ENCODE results near the gene CNTFR.

The CNTFR gene

DNA sequence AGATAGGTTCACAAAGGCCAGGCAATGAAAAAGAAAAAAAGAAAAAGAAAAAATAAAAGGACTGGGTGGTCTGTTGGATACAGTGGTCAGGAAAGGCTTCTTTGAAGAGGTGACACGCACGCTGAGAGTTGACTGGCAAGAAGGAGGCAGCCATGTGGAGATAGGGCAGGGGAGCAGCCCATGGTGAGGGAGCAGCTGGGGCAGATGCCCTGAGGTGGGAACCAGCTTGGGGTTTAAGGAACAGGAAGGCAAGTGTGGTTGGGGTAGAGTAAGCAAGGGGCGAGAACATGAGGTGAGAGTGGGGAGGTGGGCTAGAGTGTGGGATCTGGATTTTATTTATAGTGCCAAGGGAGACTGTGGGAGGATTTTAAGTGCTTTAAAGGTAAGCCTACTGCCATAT, 73.6 kb downstream of the CNTFR start:
- ATAC-seq (ENCODE audit: low read depth), result no peak
- DNase-seq (ENCODE audit: low spot score in 2 of 2), result no peak
- no peaks in the 10 kb centered on the region for H3K36me3 Mint-ChIP-seq
- no peaks in the 10 kb centered on the region for H3K4me1 Mint-ChIP-seq
- no peaks in the 10 kb centered on the region for H3K9me3 Mint-ChIP-seq
- H3K4me3 Mint-ChIP-seq, result no peak overlapping the region
- no peak overlapping the region for H3K27ac Mint-ChIP-seq
- peaks cover 7% of the 10 kb centered on the region for H3K27me3 Mint-ChIP-seq

DNA sequence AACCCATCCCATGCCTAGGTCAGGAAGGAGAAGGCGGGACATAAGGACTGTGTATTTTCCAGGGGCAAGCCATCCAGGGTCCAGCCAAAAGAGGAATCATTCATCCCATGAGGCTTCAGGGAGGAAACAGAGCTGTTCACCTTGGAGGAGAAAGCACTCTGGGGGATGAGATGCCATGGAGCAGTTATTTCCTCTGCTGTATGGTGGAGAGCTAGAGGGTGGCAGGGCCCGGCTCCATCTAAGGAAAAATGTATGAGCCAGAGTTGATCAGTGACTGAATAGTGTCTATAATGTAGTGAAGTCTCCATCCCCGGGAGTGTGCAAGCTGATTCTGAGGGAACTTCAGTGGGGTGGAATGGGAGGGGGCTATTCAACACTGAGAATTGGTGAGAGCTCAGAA, 74.7 kb downstream of the CNTFR start:
- Mint-ChIP-seq H3K9me3 (no peaks in the 10 kb centered on the region), H3K27me3 (peaks cover 6% of the 10 kb centered on the region), H3K27ac (no peak overlapping the region), H3K36me3 (no peaks in the 10 kb centered on the region), H3K4me1 (no peaks in the 10 kb centered on the region), H3K4me3 (no peak overlapping the region)
- no peak for ATAC-seq (ENCODE audit: low read depth)
- no peak for DNase-seq (ENCODE audit: low spot score in 2 of 2)

DNA sequence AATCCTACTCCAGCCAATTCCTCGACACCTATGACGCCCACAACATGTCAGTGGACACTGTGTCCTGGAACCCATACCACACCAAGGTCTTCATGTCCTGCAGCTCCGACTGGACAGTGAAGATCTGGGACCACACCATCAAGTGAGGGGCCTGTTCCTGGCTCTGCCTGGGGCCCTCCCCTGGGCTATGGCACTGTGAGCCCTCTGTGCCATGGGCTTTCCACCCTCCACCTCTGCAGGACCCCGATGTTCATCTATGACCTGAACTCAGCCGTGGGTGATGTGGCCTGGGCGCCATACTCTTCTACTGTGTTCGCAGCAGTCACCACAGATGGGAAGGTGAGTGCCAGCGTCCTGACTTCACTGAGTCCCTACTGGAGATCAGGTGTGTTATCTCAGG, 75.1 kb downstream of the CNTFR start:
- ATAC-seq (ENCODE audit: low read depth), result no peak
- no peak overlapping the region for H3K4me3 Mint-ChIP-seq
- no peaks in the 10 kb centered on the region for H3K4me1 Mint-ChIP-seq
- no peak overlapping the region for H3K27ac Mint-ChIP-seq
- no peaks in the 10 kb centered on the region for H3K9me3 Mint-ChIP-seq
- H3K36me3 Mint-ChIP-seq, result no peaks in the 10 kb centered on the region
- peaks cover 6% of the 10 kb centered on the region for H3K27me3 Mint-ChIP-seq
- no peak for DNase-seq (ENCODE audit: low spot score in 2 of 2)

DNA sequence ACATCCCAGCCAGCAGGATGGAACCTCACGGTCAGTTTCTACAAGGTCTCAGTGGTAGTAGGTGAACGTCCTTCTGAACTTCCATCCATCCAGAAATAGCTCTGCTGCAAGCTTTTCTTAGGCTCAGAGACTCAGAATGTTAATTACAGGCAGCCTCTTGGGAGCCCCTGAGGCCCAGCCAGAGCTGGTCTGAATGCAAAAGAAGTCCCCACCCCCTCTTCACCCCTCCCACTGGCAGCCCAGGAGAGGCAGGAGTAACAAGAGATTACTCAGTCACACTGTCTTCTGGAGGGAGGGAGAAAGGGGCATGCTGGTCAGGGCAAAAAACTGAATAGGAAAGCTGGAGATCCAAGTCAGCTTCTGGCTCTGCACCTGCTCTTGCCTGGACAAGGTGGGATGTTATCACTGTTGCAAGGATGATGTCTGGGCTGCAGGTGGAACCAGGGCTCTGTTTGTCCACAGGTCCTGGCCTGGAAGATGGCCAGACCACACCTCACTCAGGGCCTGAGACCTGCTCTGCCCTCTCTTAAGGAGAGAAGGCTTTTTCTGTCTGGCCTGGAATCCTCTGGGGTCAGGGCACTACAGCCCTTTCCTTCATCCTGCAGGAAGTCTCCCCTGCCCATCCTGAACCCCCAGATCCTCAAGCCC, 75.8 kb downstream of the CNTFR start:
- no peak overlapping the region for H3K4me3 Mint-ChIP-seq
- H3K27ac Mint-ChIP-seq, result no peak overlapping the region
- DNase-seq (ENCODE audit: low spot score in 2 of 2) (no peak), ATAC-seq (ENCODE audit: low read depth) (no peak)
- no peaks in the 10 kb centered on the region for H3K9me3 Mint-ChIP-seq
- no peaks in the 10 kb centered on the region for H3K36me3 Mint-ChIP-seq
- H3K4me1 Mint-ChIP-seq, result no peaks in the 10 kb centered on the region
- peaks cover 6% of the 10 kb centered on the region for H3K27me3 Mint-ChIP-seq

DNA sequence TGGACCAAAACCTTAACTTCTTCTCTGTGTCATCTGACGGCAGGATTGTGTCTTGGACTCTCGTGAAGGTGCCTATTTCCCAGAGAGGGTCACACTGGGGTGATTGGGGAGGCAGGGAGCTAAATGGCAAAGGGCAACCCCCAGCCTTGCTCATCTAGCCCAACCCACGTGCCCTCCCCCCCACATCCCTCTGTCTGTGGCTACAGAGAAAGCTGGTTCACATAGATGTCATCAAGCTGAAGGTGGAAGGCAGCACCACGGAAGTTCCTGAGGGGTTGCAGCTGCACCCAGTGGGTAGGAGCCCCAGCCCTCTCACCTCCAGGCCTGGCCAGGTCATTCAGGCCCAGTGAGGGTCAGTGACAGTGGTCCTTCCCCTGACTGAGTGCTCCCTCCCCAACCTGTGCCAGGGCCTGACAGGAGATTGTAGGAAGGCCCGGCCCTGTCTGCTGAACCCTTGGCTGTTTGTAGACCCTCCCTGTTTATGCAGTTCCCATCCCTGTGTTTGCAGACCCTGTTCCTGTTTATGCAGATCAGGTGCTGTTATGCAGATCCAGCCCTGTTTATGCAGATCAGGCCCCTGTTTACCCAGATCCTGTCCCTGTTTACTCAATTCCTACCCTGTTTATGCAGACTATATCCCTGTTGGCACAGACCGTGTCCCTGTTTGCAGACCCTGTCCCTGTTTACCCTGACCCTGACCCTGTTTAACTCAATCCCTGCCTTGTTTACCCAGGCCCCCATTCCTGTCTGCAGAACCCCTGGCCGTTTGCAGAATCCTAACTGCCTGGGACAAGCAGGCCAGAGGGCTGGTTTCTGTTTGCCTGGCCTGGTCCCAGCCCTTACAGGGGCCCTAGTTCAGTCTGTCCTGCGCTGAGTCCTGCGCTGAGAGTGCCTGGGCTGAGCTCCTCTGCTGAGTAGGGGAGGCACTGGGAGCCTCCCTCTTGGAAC, 77.1 kb downstream of the CNTFR start:
- ATAC-seq (ENCODE audit: low read depth), result no peak

DNA sequence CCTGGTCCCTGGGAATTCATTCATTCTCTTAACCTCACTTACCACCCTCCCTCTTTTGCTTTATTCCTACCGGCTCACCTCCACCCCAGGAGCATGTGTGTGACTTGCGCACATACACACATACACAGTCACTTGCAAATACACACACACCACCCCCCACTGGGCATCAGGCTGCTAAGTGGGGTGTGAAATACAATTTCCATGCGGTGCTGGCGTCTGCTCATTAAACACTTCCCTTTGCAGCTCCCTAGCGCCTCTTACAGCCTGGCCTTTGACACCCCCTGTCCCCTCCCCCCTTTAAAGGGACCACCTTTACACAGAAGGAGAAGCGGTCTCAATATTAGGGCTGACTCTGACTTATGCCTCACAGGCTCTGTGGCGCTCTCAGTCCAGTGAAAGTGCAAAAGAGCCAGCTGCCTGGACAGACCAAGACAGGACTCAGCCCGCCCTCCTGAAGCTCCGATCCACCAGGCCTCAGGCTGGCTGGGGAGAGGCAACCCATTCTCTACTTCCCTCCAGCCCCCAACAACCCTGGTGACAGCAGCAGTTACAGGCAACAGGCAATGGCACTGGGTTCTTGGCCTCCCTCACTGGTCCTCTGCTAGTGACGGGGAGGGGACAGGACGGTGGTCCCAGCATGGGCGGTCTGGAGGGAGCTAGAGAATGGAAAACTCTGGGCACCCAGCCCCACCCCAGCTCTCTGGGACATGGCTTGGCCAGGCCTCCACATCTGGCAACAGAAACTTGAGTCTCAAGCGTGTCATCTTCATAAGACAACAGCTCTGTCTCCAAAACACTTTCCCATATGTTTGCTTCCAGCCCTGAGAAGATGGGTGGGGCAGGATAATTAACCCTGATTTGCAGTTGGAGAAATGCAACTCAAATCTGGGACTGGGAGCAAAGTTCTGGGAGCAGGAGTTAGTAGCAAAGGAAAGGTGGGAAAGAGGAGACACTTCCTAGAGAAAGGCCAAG, 78.7 kb downstream of the CNTFR start:
- DNase-seq (ENCODE audit: low spot score in 2 of 2) (no peak), ATAC-seq (ENCODE audit: low read depth) (no peak)
- H3K9me3 Mint-ChIP-seq, result no peaks in the 10 kb centered on the region
- no peaks in the 10 kb centered on the region for H3K4me1 Mint-ChIP-seq
- H3K4me3 Mint-ChIP-seq, result no peak overlapping the region
- no peaks in the 10 kb centered on the region for H3K36me3 Mint-ChIP-seq
- H3K27me3 Mint-ChIP-seq, result peaks cover 6% of the 10 kb centered on the region
- H3K27ac Mint-ChIP-seq, result no peak overlapping the region

More for the DNA sequence above, 77.1 kb downstream of the CNTFR start:
- H3K4me1 Mint-ChIP-seq, result no peaks in the 10 kb centered on the region
- H3K27me3 Mint-ChIP-seq, result peaks cover 6% of the 10 kb centered on the region
- H3K36me3 Mint-ChIP-seq, result no peaks in the 10 kb centered on the region
- no peak for DNase-seq (ENCODE audit: low spot score in 2 of 2)
- no peak overlapping the region for H3K27ac Mint-ChIP-seq
- H3K4me3 Mint-ChIP-seq, result no peak overlapping the region
- H3K9me3 Mint-ChIP-seq, result no peaks in the 10 kb centered on the region

DNA sequence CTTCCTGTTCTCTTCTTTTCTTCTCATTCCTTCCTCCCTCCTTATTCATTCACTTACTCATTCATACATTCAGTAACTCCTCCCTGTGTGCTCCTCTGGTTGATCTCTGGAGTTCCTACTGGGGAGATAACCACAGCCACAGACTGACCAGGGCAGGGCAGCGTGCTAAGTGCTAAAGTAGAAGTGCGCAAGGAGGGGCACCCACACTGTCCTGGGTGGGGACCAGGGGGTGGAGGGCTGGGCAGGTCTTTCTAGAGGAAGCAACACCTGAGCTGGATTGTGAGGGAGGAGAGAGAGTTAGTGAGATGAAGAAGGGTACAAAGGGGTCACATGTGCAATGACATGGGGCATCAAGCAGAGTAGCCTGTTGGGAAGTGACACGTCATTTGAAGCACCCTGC, 80.6 kb downstream of the CNTFR start:
- no peak overlapping the region for H3K27ac Mint-ChIP-seq
- H3K4me3 Mint-ChIP-seq, result no peak overlapping the region
- no peaks in the 10 kb centered on the region for H3K36me3 Mint-ChIP-seq
- DNase-seq (ENCODE audit: low spot score in 2 of 2) (no peak), ATAC-seq (ENCODE audit: low read depth) (no peak)
- no peaks in the 10 kb centered on the region for H3K9me3 Mint-ChIP-seq
- H3K4me1 Mint-ChIP-seq, result no peaks in the 10 kb centered on the region
- peaks cover 3% of the 10 kb centered on the region for H3K27me3 Mint-ChIP-seq

DNA sequence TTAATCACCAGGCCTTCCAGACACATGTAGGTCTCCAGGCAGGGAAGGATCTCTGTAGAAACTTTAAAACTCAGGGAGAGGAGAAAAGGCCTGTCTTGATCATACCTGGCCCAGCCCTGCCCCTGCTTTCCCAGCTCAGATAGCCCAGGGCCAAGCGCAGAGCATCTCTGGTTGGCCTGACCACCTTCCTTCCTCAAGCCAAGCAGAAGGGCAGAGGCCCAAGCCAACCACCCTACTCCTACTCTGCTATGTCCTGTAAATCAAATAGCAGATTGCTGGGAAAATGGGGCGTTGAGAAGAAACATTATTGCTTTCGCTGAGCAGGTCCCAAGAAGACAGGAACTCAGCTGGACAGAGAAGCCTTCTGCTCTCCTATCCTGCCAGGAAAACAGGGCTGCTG, 81.1 kb downstream of the CNTFR start:
- Mint-ChIP-seq H3K9me3 (no peaks in the 10 kb centered on the region), H3K4me1 (no peaks in the 10 kb centered on the region), H3K36me3 (no peaks in the 10 kb centered on the region), H3K27ac (no peak overlapping the region), H3K27me3 (peaks cover 7% of the 10 kb centered on the region), H3K4me3 (no peak overlapping the region)
- ATAC-seq (ENCODE audit: low read depth) (no peak), DNase-seq (ENCODE audit: low spot score in 2 of 2) (no peak)

DNA sequence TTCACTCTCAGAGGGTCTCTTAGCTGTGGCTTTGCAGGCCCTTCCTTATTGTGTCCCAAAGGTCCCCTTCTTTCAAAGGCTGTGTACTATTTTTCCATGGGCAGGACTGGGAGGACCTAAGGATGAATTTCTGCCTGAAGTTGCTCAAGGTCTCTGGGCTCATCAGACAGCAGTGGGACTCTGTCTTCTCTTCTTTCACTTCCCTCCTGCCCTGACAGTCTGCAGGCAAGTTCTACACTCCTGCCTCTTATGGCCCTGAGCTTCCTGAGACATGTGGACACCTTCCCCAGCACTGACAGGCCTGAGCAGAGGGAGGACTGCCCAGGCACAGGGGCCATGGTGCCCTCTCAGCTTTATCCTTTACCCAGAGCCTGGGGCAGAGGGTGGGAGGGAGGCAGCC, 81.6 kb downstream of the CNTFR start:
- DNase-seq (ENCODE audit: low spot score in 2 of 2) (no peak), ATAC-seq (ENCODE audit: low read depth) (no peak)
- Mint-ChIP-seq H3K36me3 (no peaks in the 10 kb centered on the region), H3K27ac (no peak overlapping the region), H3K4me3 (no peak overlapping the region), H3K27me3 (peaks cover 7% of the 10 kb centered on the region), H3K9me3 (no peaks in the 10 kb centered on the region), H3K4me1 (no peaks in the 10 kb centered on the region)

DNA sequence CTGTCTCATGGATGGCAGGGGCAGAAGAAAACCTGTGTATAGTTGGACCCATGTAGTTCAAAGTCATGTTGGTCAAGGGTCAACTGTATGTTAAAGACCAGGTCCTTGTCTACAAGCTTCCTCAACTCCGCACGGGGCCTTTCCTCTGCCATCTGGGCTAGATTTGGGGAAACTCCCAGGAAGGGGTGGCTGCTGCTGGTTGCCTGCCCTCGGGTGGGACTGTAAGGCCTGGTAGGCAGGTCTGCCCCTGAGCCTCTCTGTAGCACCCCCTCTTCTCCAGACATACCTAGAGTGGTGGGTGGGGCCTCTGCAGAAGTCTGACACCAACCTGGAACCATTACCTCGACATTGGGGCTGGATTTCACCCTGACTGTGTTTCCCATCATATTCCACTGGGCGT, 82.0 kb downstream of the CNTFR start:
- H3K36me3 Mint-ChIP-seq, result no peaks in the 10 kb centered on the region
- H3K4me1 Mint-ChIP-seq, result no peaks in the 10 kb centered on the region
- H3K9me3 Mint-ChIP-seq, result no peaks in the 10 kb centered on the region
- DNase-seq (ENCODE audit: low spot score in 2 of 2) (no peak), ATAC-seq (ENCODE audit: low read depth) (no peak)
- peaks cover 7% of the 10 kb centered on the region for H3K27me3 Mint-ChIP-seq
- H3K27ac Mint-ChIP-seq, result no peak overlapping the region
- no peak overlapping the region for H3K4me3 Mint-ChIP-seq

DNA sequence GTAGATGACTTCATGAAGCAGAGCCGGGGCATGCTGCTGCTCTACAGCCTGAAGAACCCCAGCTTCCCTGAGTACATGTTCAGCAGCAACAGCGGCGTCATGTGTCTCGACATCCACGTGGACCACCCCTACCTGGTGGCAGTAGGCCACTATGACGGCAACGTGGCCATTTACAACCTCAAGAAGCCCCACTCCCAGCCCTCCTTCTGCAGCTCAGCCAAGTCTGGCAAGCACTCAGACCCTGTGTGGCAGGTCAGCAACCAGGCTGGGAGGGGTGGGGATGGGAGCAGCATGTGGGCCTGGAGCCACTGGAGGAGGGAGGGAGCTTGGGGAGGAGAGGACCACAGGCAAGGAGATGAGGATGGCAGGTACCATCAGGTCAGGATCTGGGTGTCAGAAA, 82.9 kb downstream of the CNTFR start:
- no peak for ATAC-seq (ENCODE audit: low read depth)
- H3K36me3 Mint-ChIP-seq, result no peaks in the 10 kb centered on the region
- H3K4me1 Mint-ChIP-seq, result no peaks in the 10 kb centered on the region
- H3K9me3 Mint-ChIP-seq, result no peaks in the 10 kb centered on the region
- peaks cover 7% of the 10 kb centered on the region for H3K27me3 Mint-ChIP-seq
- DNase-seq (ENCODE audit: low spot score in 2 of 2), result no peak
- no peak overlapping the region for H3K4me3 Mint-ChIP-seq
- H3K27ac Mint-ChIP-seq, result no peak overlapping the region

DNA sequence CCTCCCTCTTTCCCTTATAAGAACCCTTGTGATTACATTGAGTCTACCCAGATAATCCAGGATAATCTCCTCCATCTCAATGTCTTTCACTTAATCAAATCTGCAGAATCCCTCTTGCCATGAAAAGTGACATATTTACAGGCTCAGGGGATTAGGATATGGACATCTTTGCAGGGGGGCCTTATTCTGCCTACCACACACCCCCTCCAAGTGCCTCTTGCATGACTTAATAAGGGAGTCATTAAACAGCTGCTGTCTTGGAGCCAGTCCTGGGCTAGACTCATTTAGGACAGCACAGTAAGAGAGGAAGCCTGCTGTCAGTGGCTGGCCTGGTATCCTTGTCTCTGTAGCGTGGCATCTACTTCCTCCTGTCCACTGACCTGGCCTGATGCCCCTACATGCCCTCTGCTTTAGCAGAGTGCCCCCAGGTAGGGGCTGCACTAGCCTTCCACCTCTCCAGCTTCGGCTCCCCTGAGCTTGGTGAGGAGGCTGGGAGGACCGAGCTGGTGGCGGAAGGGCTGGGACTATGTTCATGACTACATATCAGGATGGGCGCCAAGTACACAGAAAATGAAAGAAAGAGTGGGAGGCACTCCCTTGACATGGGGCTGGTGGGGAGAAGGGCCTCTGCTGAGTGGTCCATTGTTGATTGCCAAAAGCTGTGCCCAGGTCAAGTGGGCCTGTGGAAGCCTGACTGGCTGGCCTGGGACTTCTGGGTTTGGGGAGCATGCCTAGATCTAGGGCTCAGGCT, 84.0 kb downstream of the CNTFR start:
- no peak for ATAC-seq (ENCODE audit: low read depth)
- Mint-ChIP-seq H3K4me3 (no peak overlapping the region), H3K4me1 (peaks cover 1% of the 10 kb centered on the region), H3K27ac (no peak overlapping the region), H3K27me3 (peaks cover 5% of the 10 kb centered on the region), H3K36me3 (no peaks in the 10 kb centered on the region), H3K9me3 (no peaks in the 10 kb centered on the region)
- DNase-seq (ENCODE audit: low spot score in 2 of 2), result no peak

DNA sequence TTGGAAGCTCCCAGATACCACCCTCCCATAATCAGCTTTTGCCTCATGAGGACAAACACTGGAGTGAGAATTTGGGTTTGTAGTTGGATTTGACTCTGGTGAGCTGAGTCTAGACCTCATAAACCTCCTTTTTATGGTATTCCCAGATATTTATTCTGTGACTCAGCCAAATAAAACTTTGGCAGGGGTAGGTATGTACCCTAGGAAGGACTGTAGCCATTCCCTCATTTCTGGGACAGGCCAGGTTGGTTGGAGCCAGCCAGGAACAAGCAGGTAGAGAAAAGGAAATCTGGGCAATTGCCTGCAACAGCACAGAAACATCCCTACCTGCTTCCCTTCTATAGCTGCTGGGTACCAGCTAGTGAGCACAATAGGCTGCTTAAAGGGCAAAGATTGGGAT, 86.1 kb downstream of the CNTFR start:
- Mint-ChIP-seq H3K27me3 (peaks cover 7% of the 10 kb centered on the region), H3K4me1 (peaks cover 2% of the 10 kb centered on the region), H3K9me3 (no peaks in the 10 kb centered on the region), H3K36me3 (no peaks in the 10 kb centered on the region), H3K27ac (no peak overlapping the region), H3K4me3 (no peak overlapping the region)
- DNase-seq (ENCODE audit: low spot score in 2 of 2), result no peak
- ATAC-seq (ENCODE audit: low read depth), result no peak

Measured in memory B cell (primary cell).